HG03139 (cell line): Measurements from ENCODE around the gene DENND4A.
"Not testable (repeated sequence)": the region's sequence is repeated elsewhere in the genome, so short reads cannot be mapped to it uniquely, and the experiment has no call there.

Experiments
- ATAC-seq: cut with Tn5 transposase; IDR thresholded peaks from one replicate; pipeline ENCODE4 v1.9.1; 2021; ENCODE audit not compliant: unreplicated experiment

Gene DENND4A

GRCh38 chr15:65789759-65790425 is 2.2 kb downstream of the DENND4A start:
- no peak for ATAC-seq

GRCh38 chr15:65789105-65789504 is 3.0 kb downstream of the DENND4A start:
- ATAC-seq, result no peak

- no peak for ATAC-seq
Observed at GRCh38 chr15:65787260-65787659, 4.8 kb downstream of the DENND4A start.

GRCh38 chr15:65785151-65785550 is 6.9 kb downstream of the DENND4A start:
- no peak for ATAC-seq

GRCh38 chr15:65783872-65784271 is 8.2 kb downstream of the DENND4A start:
- ATAC-seq, result no peak

GRCh38 chr15:65782096-65782495 is 10.0 kb downstream of the DENND4A start:
- ATAC-seq, result no peak

- not testable (repeated sequence) for ATAC-seq
Observed at GRCh38 chr15:65778701-65779100, 13.4 kb downstream of the DENND4A start.

GRCh38 chr15:65778269-65778668 is 13.8 kb downstream of the DENND4A start:
- no peak for ATAC-seq

GRCh38 chr15:65777843-65778242 is 14.2 kb downstream of the DENND4A start:
- no peak for ATAC-seq

GRCh38 chr15:65777053-65777452 is 15.0 kb downstream of the DENND4A start:
- ATAC-seq, result no peak

GRCh38 chr15:65773386-65774111 is 18.5 kb downstream of the DENND4A start:
- ATAC-seq, result no peak

- ATAC-seq, result no peak
Observed at GRCh38 chr15:65772930-65773329, 19.2 kb downstream of the DENND4A start.

GRCh38 chr15:65771870-65772269 is 20.2 kb downstream of the DENND4A start:
- no peak for ATAC-seq

GRCh38 chr15:65769482-65769881 is 22.6 kb downstream of the DENND4A start:
- ATAC-seq, result no peak

GRCh38 chr15:65767895-65768294 is 24.2 kb downstream of the DENND4A start:
- no peak for ATAC-seq

- no peak for ATAC-seq
Observed at GRCh38 chr15:65767264-65767595, 24.9 kb downstream of the DENND4A start.

- ATAC-seq, result no peak
Observed at GRCh38 chr15:65766422-65767263, 25.4 kb downstream of the DENND4A start.

- ATAC-seq, result no peak
Observed at GRCh38 chr15:65765106-65765505, 27.0 kb downstream of the DENND4A start.

- no peak for ATAC-seq
Observed at GRCh38 chr15:65762914-65763787, 28.9 kb downstream of the DENND4A start.

- ATAC-seq, result no peak
Observed at GRCh38 chr15:65762399-65762798, 29.7 kb downstream of the DENND4A start.
